Measurements from ENCODE around the gene SPAG16.

- TF ChIP-seq CTCF (conservative IDR thresholded peaks at IDR 0.05; ENCODE audit: low read length) (no peak), EZH2phosphoT487 (IDR thresholded peaks at IDR 0.05; ENCODE audit: borderline replicate concordance) (no peak)
These were observed 438.8 kb downstream of the SPAG16 start for GRCh38 chr2:213723041-213723560.
